Omental fat pad (tissue), 4 donors: Measurements from ENCODE around the gene SLC7A1. TPM values are rescaled to one million over a fixed set of nuclear protein-coding genes. Genes with fewer than 3 reads are reported as not detected.

Source experiments
- ATAC-seq: fragments of 150-250 bp; one replicate; pipeline ENCODE4 v1.9.1; 2016; ENCODE audit warnings: mild to moderate bottlenecking, moderate library complexity; ENCODE audit not compliant: low FRiP score
- DNase-seq: peaks from one replicate; pipeline ENCODE4 v3.0.0-alpha.2; 2019; ENCODE audit warnings: low spot score
- total RNA-seq, 4 donors: library from RNA; depleted of rRNA; stranded (reverse); fragments of >200 nt; gene quantifications; one replicate each; pipeline ENCODE4 v1.1.0, GENCODE V29; 2016
- TF ChIP-seq, protein P1 (sequence below), 3 donors: fragments of 450-650 bp; IDR thresholded peaks; one replicate each; pipeline ENCODE4 v1.5.1; 2016 to 2017; ENCODE audit warnings: antibody characterized with exemption in 3 of 3, mild to moderate bottlenecking in 3 of 3, moderate library complexity in 2 of 3

Gene SLC7A1
- total RNA-seq, 4 donors from 2014 or later: 18.5 to 60.5 (median 25.8) TPM

DNA sequence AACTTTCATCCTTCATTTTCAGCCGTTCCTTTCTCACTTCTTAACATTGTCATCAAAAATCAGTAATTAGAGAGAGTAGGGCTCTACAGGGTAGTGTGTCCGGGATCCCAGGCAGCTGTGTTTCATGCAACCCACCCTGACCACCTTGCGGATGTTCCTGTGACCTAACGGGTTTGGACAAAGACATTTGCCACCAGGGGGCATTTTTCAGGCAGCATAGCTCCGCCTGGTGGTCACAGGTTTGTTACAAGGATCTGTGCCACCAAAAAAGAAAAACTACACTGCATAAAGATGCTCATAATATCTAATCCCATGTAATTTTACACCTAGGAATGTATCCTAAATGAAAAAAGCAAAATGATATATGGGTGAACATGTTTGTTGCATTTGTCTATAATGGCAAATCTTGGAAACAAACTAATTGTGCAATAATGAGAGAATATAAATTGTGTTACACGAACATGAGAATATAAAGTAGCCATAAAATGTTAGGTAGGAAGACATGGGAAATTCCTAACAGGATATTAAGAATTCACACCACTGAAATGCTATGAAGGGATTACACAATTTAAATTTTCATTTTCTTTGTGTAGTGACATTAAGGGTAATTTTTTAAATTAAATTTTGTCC, 123.0 kb downstream of the SLC7A1 start:
- DNase-seq: no peak
- no peak for ATAC-seq
- TF ChIP-seq, protein P1, sequence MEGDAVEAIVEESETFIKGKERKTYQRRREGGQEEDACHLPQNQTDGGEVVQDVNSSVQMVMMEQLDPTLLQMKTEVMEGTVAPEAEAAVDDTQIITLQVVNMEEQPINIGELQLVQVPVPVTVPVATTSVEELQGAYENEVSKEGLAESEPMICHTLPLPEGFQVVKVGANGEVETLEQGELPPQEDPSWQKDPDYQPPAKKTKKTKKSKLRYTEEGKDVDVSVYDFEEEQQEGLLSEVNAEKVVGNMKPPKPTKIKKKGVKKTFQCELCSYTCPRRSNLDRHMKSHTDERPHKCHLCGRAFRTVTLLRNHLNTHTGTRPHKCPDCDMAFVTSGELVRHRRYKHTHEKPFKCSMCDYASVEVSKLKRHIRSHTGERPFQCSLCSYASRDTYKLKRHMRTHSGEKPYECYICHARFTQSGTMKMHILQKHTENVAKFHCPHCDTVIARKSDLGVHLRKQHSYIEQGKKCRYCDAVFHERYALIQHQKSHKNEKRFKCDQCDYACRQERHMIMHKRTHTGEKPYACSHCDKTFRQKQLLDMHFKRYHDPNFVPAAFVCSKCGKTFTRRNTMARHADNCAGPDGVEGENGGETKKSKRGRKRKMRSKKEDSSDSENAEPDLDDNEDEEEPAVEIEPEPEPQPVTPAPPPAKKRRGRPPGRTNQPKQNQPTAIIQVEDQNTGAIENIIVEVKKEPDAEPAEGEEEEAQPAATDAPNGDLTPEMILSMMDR (IDR thresholded peaks at IDR 0.05): no peak

GRCh38 chr13:29471551-29471950, 123.9 kb downstream of the SLC7A1 start:
- TF ChIP-seq, protein P1 (IDR thresholded peaks at IDR 0.05): no peak
- no peak for ATAC-seq

DNA sequence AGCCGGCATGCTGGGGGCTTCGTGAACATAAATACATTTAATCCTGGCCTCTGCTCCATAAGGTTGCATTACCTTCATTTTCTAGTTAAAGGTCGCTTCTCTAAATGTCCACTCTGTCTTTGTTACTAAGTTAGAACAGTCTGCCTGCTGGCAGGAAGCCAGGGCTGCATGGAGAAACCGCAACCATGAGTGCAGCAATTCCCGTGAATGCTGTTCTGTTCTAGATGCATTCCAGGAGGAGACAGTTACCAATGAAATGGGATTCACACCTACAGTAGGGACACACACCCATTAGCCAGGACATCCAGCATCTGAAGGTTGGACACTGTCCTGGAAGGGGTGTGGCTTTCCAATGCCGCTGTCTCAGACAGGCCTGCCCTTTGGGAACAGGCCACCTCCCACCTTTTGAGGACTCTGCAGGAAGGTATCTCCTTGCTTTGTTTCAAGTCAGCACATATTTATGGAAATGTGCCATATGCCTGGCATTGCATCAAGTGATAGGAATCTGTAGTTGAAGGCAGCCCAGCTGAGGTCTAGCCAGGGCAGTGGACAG, 129.7 kb downstream of the SLC7A1 start:
- TF ChIP-seq, protein P1 (IDR thresholded peaks at IDR 0.05): no peak
- ATAC-seq (no peak), DNase-seq (no peak)

More at GRCh38 chr13:29471551-29471950, 123.9 kb downstream of the SLC7A1 start:
- no peak for DNase-seq

GRCh38 chr13:29464105-29464679, 131.3 kb downstream of the SLC7A1 start:
- TF ChIP-seq, protein P1 (IDR thresholded peaks at IDR 0.05): no peak
- ATAC-seq (no peak), DNase-seq (no peak)

- ATAC-seq: no peak
- TF ChIP-seq, protein P1 (IDR thresholded peaks at IDR 0.05): no peak
Measured at GRCh38 chr13:29459813-29460355, 135.6 kb downstream of the SLC7A1 start.

More at GRCh38 chr13:29459813-29460355, 135.6 kb downstream of the SLC7A1 start:
- no peak for DNase-seq
